Right ventricle myocardium inferior (tissue), 1 donor: Measurements from ENCODE around the gene CCDC172. TPM values are rescaled to one million over a fixed set of nuclear protein-coding genes. Genes with fewer than 3 reads are reported as not detected.

Source experiments
- ATAC-seq: fragments of 200-7000 bp; cut with Tn5 transposase; one replicate; pipeline ENCODE4 v1.9.1; 2020; ENCODE audit warnings: mild to moderate bottlenecking, moderate library complexity
- DNase-seq: peaks from one replicate; pipeline ENCODE4 v3.0.0; 2021; ENCODE audit errors: missing footprints
- intact Hi-C: fragments of 100-400 bp; cut with DNase I; formaldehyde crosslinking; loops from one replicate; pipeline ENCODE4 v1.11.0; 2022
- total RNA-seq: library from RNA; stranded (reverse); fragmentation: NEBNext Ultra II Directional; extraction: Animal tissue kit (Norgen Biotek cat#: 25700); gene quantifications from one replicate; pipeline ENCODE4 v1.2.1, GENCODE V29; 2021
- donor health status: DM: no; HTN: yes; CAD: no; lungs with severe emphysema.

Gene CCDC172
- total RNA-seq, 1 donor from 2014 or later = not detected

DNA sequence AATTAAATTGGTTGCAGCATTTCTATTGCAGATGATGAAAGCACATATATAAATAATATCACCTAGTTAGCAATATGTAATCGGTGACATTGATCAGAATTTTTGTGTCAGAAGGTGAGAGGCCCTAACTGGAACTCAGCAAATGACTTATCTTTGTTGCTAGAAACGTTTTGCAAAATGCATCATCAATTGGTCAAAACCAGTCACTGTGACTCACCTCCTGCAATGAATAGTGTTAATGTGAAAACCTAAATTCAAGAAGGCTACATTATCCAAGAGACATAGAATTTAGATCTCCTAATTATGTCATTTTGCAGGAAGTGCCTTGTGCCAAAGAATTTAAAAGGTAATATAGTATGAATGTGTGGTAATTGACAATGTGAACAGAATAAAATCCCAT is 93.6 kb downstream of the CCDC172 start:
- intact Hi-C loops = no loop called here
- DNase-seq = no peak
- no peak for ATAC-seq

DNA sequence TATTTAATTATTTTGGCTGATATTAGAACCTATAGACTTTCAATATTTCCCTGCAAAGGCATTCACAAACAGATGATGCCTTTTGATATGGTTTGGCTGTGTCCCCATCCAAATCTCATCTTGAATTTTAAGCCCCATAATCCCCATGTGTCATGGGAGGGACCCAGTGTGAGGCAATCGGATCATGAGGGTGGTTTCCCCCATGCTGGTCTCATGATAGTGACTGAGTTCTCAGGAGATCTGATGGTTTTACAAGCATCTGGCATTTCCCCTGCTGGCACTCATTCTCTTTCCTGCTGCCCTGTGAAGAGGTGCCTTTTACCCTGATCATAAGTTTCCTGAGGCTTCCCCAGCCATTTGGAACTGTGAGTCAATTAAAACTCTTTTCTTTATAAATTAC is 94.1 kb downstream of the CCDC172 start:
- ATAC-seq = no peak
- no peak for DNase-seq
- intact Hi-C loops = no loop called here

DNA sequence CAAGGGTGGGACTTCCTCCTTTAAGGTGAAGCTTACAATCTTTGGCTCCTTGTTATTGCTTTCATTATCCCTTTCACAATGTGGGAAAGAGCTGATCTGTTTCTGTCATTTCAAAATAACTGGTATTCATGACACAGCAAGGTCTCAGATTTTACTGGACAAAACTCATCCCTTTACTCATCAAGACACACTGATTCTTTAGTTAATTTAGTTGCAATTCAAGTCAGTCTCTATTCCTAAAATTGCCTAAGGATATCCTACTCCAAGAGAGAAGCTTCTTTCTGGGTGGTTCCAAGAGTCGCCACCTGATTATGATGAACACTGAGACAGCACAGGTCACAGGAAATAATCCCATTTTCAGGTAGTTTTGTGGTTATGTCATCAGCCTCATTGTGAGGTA is 97.6 kb downstream of the CCDC172 start:
- intact Hi-C loops = no loop called here
- ATAC-seq (no peak), DNase-seq (no peak)

DNA sequence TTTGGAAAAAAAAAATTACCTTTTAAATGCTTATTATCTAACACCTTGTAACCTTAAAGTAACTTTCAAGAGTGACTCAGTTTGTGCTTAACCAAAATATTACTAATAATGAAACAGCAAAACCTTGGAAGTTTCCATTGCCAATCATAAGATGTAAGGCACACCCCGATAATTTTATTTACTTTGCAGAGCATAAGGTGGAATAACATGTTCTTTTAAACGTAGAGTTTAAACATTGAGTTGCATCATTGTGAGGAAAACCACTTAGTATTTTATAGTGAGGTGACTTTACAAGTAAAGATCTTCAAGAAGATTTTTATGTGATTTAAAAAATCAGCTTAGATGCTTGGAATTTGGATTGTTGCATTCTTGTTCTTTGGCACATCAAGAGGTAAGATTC is 103.4 kb downstream of the CCDC172 start, which contains the start of gene PNLIPRP3:
Gene PNLIPRP3 (plus strand): TSS at position 177 of the 400 bp plus-strand sequence. CDS start 166 bp downstream, at position 343.
- DNase-seq (no peak), ATAC-seq (no peak)
- intact Hi-C loops = no loop called here

DNA sequence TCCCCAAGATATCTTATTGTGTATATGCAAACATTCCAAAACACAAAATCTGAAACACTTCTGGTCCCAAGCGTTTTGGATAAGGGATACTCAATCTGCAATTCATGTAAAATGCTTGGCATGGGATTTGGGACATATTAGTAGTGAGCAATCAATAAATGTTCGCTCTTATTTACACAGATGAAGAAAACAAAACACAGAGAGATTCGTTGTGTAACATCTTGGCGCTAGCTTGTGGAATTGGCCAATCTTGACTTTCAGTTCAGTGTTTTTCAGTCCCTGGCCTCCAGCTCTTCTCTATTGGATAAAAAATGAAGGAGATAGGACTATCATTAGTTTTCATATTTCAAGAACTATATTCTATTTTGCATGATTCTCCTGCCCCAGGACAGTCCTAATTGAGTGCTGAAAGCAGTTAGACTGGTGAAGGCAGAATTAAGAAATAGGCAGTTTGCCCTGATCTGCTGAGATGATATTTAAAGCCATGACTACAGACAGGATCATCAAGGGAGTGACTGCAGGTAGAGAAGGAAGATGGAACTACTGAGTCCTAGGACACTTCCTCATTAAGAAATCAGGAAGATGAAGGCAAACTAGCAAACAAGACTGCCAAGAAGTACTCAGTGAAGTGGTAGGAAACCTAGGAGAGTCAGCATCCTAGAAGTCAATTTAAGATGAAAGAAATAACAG is 105.2 kb downstream of the CCDC172 start:
- DNase-seq (no peak), ATAC-seq (no peak)
- intact Hi-C loops = no loop called here

Other genes starting within 250 kb of the CCDC172 start
- gene GFRA1, start 51.2 kb upstream of the CCDC172 start, total RNA-seq = 7.3 TPM
- not detected for gene PNLIPRP3, start 103.4 kb downstream of the CCDC172 start, total RNA-seq
- gene PNLIP, start 221.5 kb downstream of the CCDC172 start, total RNA-seq = not detected